HEK293T (cell line): ENCODE data around the gene ST6GAL1.

Experiments
- BHLHE40 ChIP-seq: fragments of 450-650 bp; IDR thresholded peaks from 2 replicates; pipeline ENCODE4 v1.6.1; 2016; ENCODE audit warnings: mild to moderate bottlenecking, moderate library complexity, borderline replicate concordance
- ELF4 ChIP-seq: fragments of 450-650 bp; IDR thresholded peaks from 2 replicates; pipeline ENCODE4 v1.6.1; 2017; ENCODE audit warnings: antibody characterized with exemption
- FOXA1 ChIP-seq: fragments of 450-650 bp; IDR thresholded peaks from 2 replicates; pipeline ENCODE4 v1.6.1; 2016; ENCODE audit warnings: mild to moderate bottlenecking
- FOXK2 ChIP-seq: fragments of 450-650 bp; IDR thresholded peaks from 2 replicates; pipeline ENCODE4 v1.6.1; 2016; ENCODE audit warnings: mild to moderate bottlenecking
- FOXM1 ChIP-seq: fragments of 450-650 bp; IDR thresholded peaks from 2 replicates; pipeline ENCODE4 v1.6.1; 2017; ENCODE audit warnings: mild to moderate bottlenecking, borderline replicate concordance
- LEF1 ChIP-seq: fragments of 450-650 bp; IDR thresholded peaks from 2 replicates; pipeline ENCODE4 v1.6.1; 2017; ENCODE audit warnings: mild to moderate bottlenecking, borderline replicate concordance
- NFRKB ChIP-seq: fragments of 450-650 bp; IDR thresholded peaks from 2 replicates; pipeline ENCODE4 v1.6.1; 2016; ENCODE audit warnings: mild to moderate bottlenecking, moderate library complexity
- SP1 ChIP-seq: fragments of 450-650 bp; IDR thresholded peaks from 2 replicates; pipeline ENCODE4 v1.6.1; 2017
- SUZ12 ChIP-seq: fragments of 450-650 bp; IDR thresholded peaks from 2 replicates; pipeline ENCODE4 v1.6.1; 2016; ENCODE audit warnings: mild to moderate bottlenecking
- TARDBP ChIP-seq: fragments of 450-650 bp; IDR thresholded peaks from 2 replicates; pipeline ENCODE4 v1.6.1; 2016
- ZNF384 ChIP-seq: fragments of 450-650 bp; IDR thresholded peaks from 2 replicates; pipeline ENCODE4 v1.6.1; 2016

DNA sequence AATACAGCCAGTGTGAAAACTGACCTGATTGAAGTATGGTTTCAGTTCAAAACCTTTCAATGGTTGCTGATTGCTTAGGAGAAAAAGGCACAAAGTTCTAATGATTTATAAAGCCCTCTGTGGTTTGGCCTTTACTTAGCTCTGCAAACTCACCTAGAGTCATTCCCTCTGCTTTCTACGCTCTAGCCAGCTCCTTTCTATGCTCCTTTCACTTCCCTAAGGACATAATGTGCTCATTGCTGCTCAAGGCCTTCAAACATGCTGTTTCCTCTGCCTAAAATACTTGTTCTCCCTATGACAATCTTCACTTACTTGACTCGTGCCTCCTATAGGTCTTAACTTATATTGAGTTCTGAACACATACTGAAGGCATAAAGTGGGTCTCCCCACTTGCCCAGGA lies 190.0 kb downstream of the ST6GAL1 start:
- no peak for TF ChIP-seq SP1
- no peak for TF ChIP-seq BHLHE40
- TF ChIP-seq LEF1 = no peak
- TF ChIP-seq FOXA1 = no peak
- TF ChIP-seq NFRKB = no peak
- TF ChIP-seq TARDBP = no peak
- TF ChIP-seq ELF4 = no peak
- TF ChIP-seq ZNF384 = no peak
- no peak for TF ChIP-seq FOXM1
- no peak for TF ChIP-seq SUZ12
- TF ChIP-seq FOXK2 = no peak
